Omental fat pad (tissue), 4 donors: ENCODE measurements around the gene CTDP1. TPM values are rescaled to one million over a fixed set of nuclear protein-coding genes. Genes with fewer than 3 reads are reported as not detected.

Experiments
- ATAC-seq: fragments of 150-250 bp; one replicate; pipeline ENCODE4 v1.9.1; 2016; ENCODE audit warnings: mild to moderate bottlenecking, moderate library complexity; ENCODE audit not compliant: low FRiP score
- DNase-seq: peaks from one replicate; pipeline ENCODE4 v3.0.0-alpha.2; 2019; ENCODE audit warnings: low spot score
- CTCF ChIP-seq, 3 donors: fragments of 450-650 bp; IDR thresholded peaks; one replicate each; pipeline ENCODE4 v1.5.1; 2016 to 2017; ENCODE audit warnings: antibody characterized with exemption in 3 of 3, mild to moderate bottlenecking in 3 of 3, moderate library complexity in 2 of 3
- total RNA-seq, 4 donors: library from RNA; depleted of rRNA; stranded (reverse); fragments of >200 nt; gene quantifications; one replicate each; pipeline ENCODE4 v1.1.0, GENCODE V29; 2016

The CTDP1 gene
- total RNA-seq, 4 donors from 2014 or later = 11.8 to 25.2 (median 16.0) TPM

GRCh38 chr18:79774111-79774510 lies 94.5 kb downstream of the CTDP1 start:
- ATAC-seq = no peak
- TF ChIP-seq CTCF (IDR thresholded peaks at IDR 0.05) = no peak
- DNase-seq = no peak

GRCh38 chr18:79775441-79776221 lies 96.0 kb downstream of the CTDP1 start:
- no peak for DNase-seq
- ATAC-seq = no peak
- no peak for TF ChIP-seq CTCF (IDR thresholded peaks at IDR 0.05)

- no peak for ATAC-seq
- no peak for DNase-seq
- TF ChIP-seq CTCF (IDR thresholded peaks at IDR 0.05) = no peak
Observed at GRCh38 chr18:79776674-79777073, 97.1 kb downstream of the CTDP1 start.

GRCh38 chr18:79778291-79778791 lies 98.7 kb downstream of the CTDP1 start:
- TF ChIP-seq CTCF (IDR thresholded peaks at IDR 0.05) = no peak
- DNase-seq (no peak), ATAC-seq (no peak)

- ATAC-seq (no peak), DNase-seq (no peak)
- no peak for TF ChIP-seq CTCF (IDR thresholded peaks at IDR 0.05)
Observed at GRCh38 chr18:79779021-79779699, 99.6 kb downstream of the CTDP1 start.

GRCh38 chr18:79779700-79780190 lies 100.1 kb downstream of the CTDP1 start:
- no peak for TF ChIP-seq CTCF (IDR thresholded peaks at IDR 0.05)
- no peak for ATAC-seq
- no peak for DNase-seq
